ENCODE results near the gene C4orf51. TPM values are rescaled to one million over a fixed set of nuclear protein-coding genes. Genes with fewer than 3 reads are reported as not detected.

C4orf51 gene
- total and polyA plus RNA-seq, 2 donors (not counting 1 experiment from before 2014, with no cell fraction given): not detected

- Histone ChIP-seq H3K27me3 (ENCODE audit: control insufficient read depth, insufficient read depth, low read length) (no peaks in the 10 kb centered on the region), H3K4me1 (ENCODE audit: control insufficient read depth, extremely low read depth, insufficient read depth, low read length) (no peaks in the 10 kb centered on the region), H3K36me3 (ENCODE audit: control insufficient read depth, insufficient read depth, low read length) (peaks cover 3% of the 10 kb centered on the region), H2AFZ (ENCODE audit: low read length) (no peak overlapping the region), H3K9ac (ENCODE audit: insufficient read depth, low read length) (no peak overlapping the region), H3K4me3 (replicated peaks in 1 of 4; ENCODE audit: control extremely low read depth in 1 of 4, insufficient read depth in 1 of 4, low read depth in 3 of 4, low read length in 4 of 4) (no peak overlapping the region), H3K79me2 (ENCODE audit: control insufficient read depth, insufficient read depth, low read length) (no peaks in the 10 kb centered on the region), H3K27ac (ENCODE audit: insufficient read depth, low read length) (no peak overlapping the region), H3K9me3 (ENCODE audit: control insufficient read depth, insufficient read depth, low read depth, low read length) (no peaks in the 10 kb centered on the region), H3K4me2 (ENCODE audit: extremely low read depth, insufficient read depth, low read length) (no peak overlapping the region), H4K20me1 (ENCODE audit: control insufficient read depth, extremely low read depth, insufficient read depth, low read length) (no peaks in the 10 kb centered on the region)
- DNase-seq (ENCODE audit: low read depth in 2 of 2): no peak
- TF ChIP-seq EZH2 (IDR thresholded peaks at IDR 0.05; ENCODE audit: low read length, missing control alignments) (no peak), CTCF (conservative IDR thresholded peaks at IDR 0.05 in 1 of 2, IDR thresholded peaks at IDR 0.05 in 1 of 2; ENCODE audit: low read depth in 1 of 2, low read length in 2 of 2) (no peak)
Measured at GRCh38 chr4:145769450-145770037, 89.6 kb downstream of the C4orf51 start.

DNA sequence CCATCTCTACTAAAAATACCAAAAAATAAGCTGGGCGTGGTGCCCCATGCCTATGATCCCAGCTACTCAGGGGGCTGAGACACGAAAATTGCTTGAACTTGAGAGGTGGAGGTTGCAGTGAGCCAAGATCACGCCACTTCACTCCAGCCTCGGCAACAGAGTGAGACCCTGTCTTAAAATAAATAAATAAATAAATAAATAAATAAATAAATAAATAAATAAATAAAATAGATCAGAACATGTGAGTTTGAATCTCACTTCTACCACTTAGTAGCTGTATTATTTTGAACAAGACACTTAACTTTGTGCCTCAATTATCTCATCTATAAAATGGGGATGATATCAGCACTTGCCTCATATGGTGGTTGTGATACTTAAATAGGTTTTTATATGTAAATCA, 90.2 kb downstream of the C4orf51 start:
- Histone ChIP-seq H3K4me1 (ENCODE audit: control insufficient read depth, extremely low read depth, insufficient read depth, low read length) (no peaks in the 10 kb centered on the region), H3K4me2 (ENCODE audit: extremely low read depth, insufficient read depth, low read length) (no peak overlapping the region), H4K20me1 (ENCODE audit: control insufficient read depth, extremely low read depth, insufficient read depth, low read length) (no peaks in the 10 kb centered on the region), H3K27ac (ENCODE audit: insufficient read depth, low read length) (no peak overlapping the region), H3K36me3 (ENCODE audit: control insufficient read depth, insufficient read depth, low read length) (peaks cover 1% of the 10 kb centered on the region), H3K9me3 (ENCODE audit: control insufficient read depth, insufficient read depth, low read depth, low read length) (no peaks in the 10 kb centered on the region), H2AFZ (ENCODE audit: low read length) (no peak overlapping the region), H3K27me3 (ENCODE audit: control insufficient read depth, insufficient read depth, low read length) (no peaks in the 10 kb centered on the region), H3K4me3 (replicated peaks in 1 of 4; ENCODE audit: control extremely low read depth in 1 of 4, insufficient read depth in 1 of 4, low read depth in 3 of 4, low read length in 4 of 4) (no peak overlapping the region), H3K79me2 (ENCODE audit: control insufficient read depth, insufficient read depth, low read length) (no peaks in the 10 kb centered on the region), H3K9ac (ENCODE audit: insufficient read depth, low read length) (no peak overlapping the region)
- no peak for DNase-seq (ENCODE audit: low read depth in 2 of 2)
- TF ChIP-seq CTCF (conservative IDR thresholded peaks at IDR 0.05 in 1 of 2, IDR thresholded peaks at IDR 0.05 in 1 of 2; ENCODE audit: low read depth in 1 of 2, low read length in 2 of 2): no peak

GRCh38 chr4:145772347-145772746, 92.4 kb downstream of the C4orf51 start:
- H3K4me1 ChIP-seq (ENCODE audit: control insufficient read depth, extremely low read depth, insufficient read depth, low read length): no peaks in the 10 kb centered on the region
- H3K79me2 ChIP-seq (ENCODE audit: control insufficient read depth, insufficient read depth, low read length): no peaks in the 10 kb centered on the region
- no peak overlapping the region for H2AFZ ChIP-seq (ENCODE audit: low read length)
- no peak overlapping the region for H3K27ac ChIP-seq (ENCODE audit: insufficient read depth, low read length)
- no peaks in the 10 kb centered on the region for H4K20me1 ChIP-seq (ENCODE audit: control insufficient read depth, extremely low read depth, insufficient read depth, low read length)
- no peaks in the 10 kb centered on the region for H3K9me3 ChIP-seq (ENCODE audit: control insufficient read depth, insufficient read depth, low read depth, low read length)
- H3K4me2 ChIP-seq (ENCODE audit: extremely low read depth, insufficient read depth, low read length): no peak overlapping the region
- TF ChIP-seq EZH2 (IDR thresholded peaks at IDR 0.05; ENCODE audit: low read length, missing control alignments) (no peak), CTCF (conservative IDR thresholded peaks at IDR 0.05 in 1 of 2, IDR thresholded peaks at IDR 0.05 in 1 of 2; ENCODE audit: low read depth in 1 of 2, low read length in 2 of 2) (no peak)
- H3K27me3 ChIP-seq (ENCODE audit: control insufficient read depth, insufficient read depth, low read length): no peaks in the 10 kb centered on the region
- no peak overlapping the region for H3K4me3 ChIP-seq (replicated peaks in 1 of 4; ENCODE audit: control extremely low read depth in 1 of 4, insufficient read depth in 1 of 4, low read depth in 3 of 4, low read length in 4 of 4)
- H3K9ac ChIP-seq (ENCODE audit: insufficient read depth, low read length): no peak overlapping the region
- H3K36me3 ChIP-seq (ENCODE audit: control insufficient read depth, insufficient read depth, low read length): peaks cover 1% of the 10 kb centered on the region
- no peak for DNase-seq (ENCODE audit: low read depth in 2 of 2)

Data from fibroblast of lung (primary cell).